ENCODE results near the gene RPAIN. TPM values are rescaled to one million over a fixed set of nuclear protein-coding genes. Genes with fewer than 3 reads are reported as not detected.

Gene RPAIN
- total and polyA plus RNA-seq, 2 of the 8 experiments (the other 6 are each of a cell fraction or from before 2014, with no cell fraction given) = 54.5 to 57.7 TPM

DNA sequence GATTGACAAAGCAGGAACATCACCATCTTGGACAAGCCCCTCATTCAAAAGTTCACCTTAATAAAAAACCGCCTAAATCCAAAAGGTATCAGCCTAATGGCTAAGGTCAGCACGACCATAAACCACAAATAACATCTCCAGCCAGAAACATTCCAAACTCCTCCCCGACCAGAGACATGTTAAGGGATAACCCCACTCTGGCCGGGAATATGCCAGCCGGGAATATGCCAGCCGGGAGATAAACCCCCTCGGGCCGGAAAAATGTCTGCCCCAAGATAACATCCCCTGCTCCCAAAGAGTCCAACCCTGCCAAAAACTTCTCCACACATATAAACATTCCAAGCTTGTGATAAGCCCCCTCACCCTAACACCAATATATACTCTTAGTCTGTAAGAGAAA is 47.4 kb downstream of the RPAIN start:
- DNase-seq (ENCODE audit: low read depth in 1 of 2, low spot score in 2 of 2) (no peak), FAIRE-seq (no peak)
- H2BK20ac ChIP-seq (ENCODE audit: low read length) = no peak overlapping the region
- peak overlapping the region; percentile 89 to 91 for H3K4me2 ChIP-seq (ENCODE audit: insufficient read depth in 1 of 2, low read depth in 2 of 2, low read length in 2 of 2)
- no peak overlapping the region for H3K4ac ChIP-seq (replicated peaks; ENCODE audit: insufficient read length, low read depth, low read length)
- ChIA-PET POLR2A (ENCODE audit: partially characterized antibody) (interaction anchor here (1.0 to 4.9 kb wide), 9 partner anchors 19 to 72 kb away, joined by 3 to 91 read pairs (median 6); partner anchors contain the start of genes C1QBP, DERL2, MIS12 and NUP88), CTCF (ENCODE audit: partially characterized antibody) (interaction anchor here (0.6 to 1.8 kb wide), 3 partner anchors 18 to 964 kb away, joined by 3 to 4 read pairs (median 3); partner anchors contain the start of gene DERL2)
- H2BK12ac ChIP-seq (ENCODE audit: low read depth, low read length) = no peak overlapping the region
- no peak overlapping the region for H3K56ac ChIP-seq (replicated peaks; ENCODE audit: insufficient read length, low read depth, low read length)
- TF ChIP-seq BCL11A (IDR thresholded peaks at IDR 0.05; ENCODE audit: low read depth in 2 of 2, low read length in 2 of 2) (no peak), SUZ12 (IDR thresholded peaks at IDR 0.05; ENCODE audit: low read length) (no peak), TBP (IDR thresholded peaks at IDR 0.05; ENCODE audit: low read depth, low read length) (no peak), HDAC2 (IDR thresholded peaks at IDR 0.05; ENCODE audit: borderline replicate concordance in 1 of 2, low read depth in 2 of 2, low read length in 2 of 2) (no peak), JUND (IDR thresholded peaks at IDR 0.05; ENCODE audit: low read length) (no peak), SAP30 (IDR thresholded peaks at IDR 0.05; ENCODE audit: insufficient read depth, insufficient replicate concordance, low read length) (no peak), ZNF274 (IDR thresholded peaks at IDR 0.05; ENCODE audit: borderline replicate concordance, extremely low read depth, low read length) (no peak), BRCA1 (IDR thresholded peaks at IDR 0.05; ENCODE audit: low read depth, low read length) (no peak), POLR2AphosphoS5 (IDR thresholded peaks at IDR 0.05; ENCODE audit: low read depth, low read length) (no peak)
- H2AFZ ChIP-seq (ENCODE audit: low read length) = no peak overlapping the region
- H2BK5ac ChIP-seq (ENCODE audit: low read depth, low read length) = no peak overlapping the region
- H3K79me1 ChIP-seq (ENCODE audit: low read depth, low read length) = peaks cover 4% of the 10 kb centered on the region; the same call in 1 of the 2 replicates
- 5% methylated on average over 7 of the region's 8 CpGs; no CpG with 5 or more reads in 1 of the 2 experiments for WGBS, 2 experiments (ENCODE audit: extremely low coverage in 1 of 2, insufficient coverage in 1 of 2, insufficient read length in 1 of 2, insufficient replicate concordance in 2 of 2, low coverage in 1 of 2, low lambda C conversion rate in 2 of 2, missing lambda C conversion rate in 1 of 2)
- H3K23ac ChIP-seq (ENCODE audit: insufficient read length) = no peak overlapping the region
- peak overlapping the region in 2 of 4 experiments; percentile 88 to 95; a peak in 1 of 7 replicates for H3K9ac ChIP-seq (replicated peaks in 1 of 4; ENCODE audit: extremely low read depth in 1 of 4, low read depth in 3 of 4, low read length in 3 of 4)
- no peak overlapping the region for H3K14ac ChIP-seq (ENCODE audit: insufficient read length)
- peaks cover 13 to 18% of the 10 kb centered on the region in 2 experiments for H4K20me1 ChIP-seq (replicated peaks in 1 of 2; ENCODE audit: control insufficient read depth in 1 of 2, insufficient read depth in 2 of 2, low read length in 2 of 2)
- no peak overlapping the region for H3K27ac ChIP-seq (ENCODE audit: low read depth, low read length)
- peaks cover 0 to 7% (median 5%) of the 10 kb centered on the region in 4 experiments; a peak in 7 of 8 replicates for H3K36me3 ChIP-seq (ENCODE audit: control insufficient read depth in 2 of 4, insufficient read depth in 4 of 4, low read length in 3 of 4)
- no peak overlapping the region for H3K18ac ChIP-seq (ENCODE audit: extremely low read depth, low read length)
- no peak overlapping the region for H2BK15ac ChIP-seq (ENCODE audit: low read length)
- H4K5ac ChIP-seq (ENCODE audit: insufficient read length, low read depth, low read length) = no peak overlapping the region
- H3K4me3 ChIP-seq (ENCODE audit: extremely low read depth in 1 of 4, insufficient read depth in 2 of 4, low read depth in 3 of 4, low read length in 4 of 4) = peak overlapping the region; percentile 98 to 100 (median 98)
- H2BK120ac ChIP-seq (replicated peaks; ENCODE audit: low read depth, low read length) = no peak overlapping the region
- H4K91ac ChIP-seq (replicated peaks; ENCODE audit: insufficient read length, low read length) = no peak overlapping the region
- no peak overlapping the region for H4K8ac ChIP-seq (ENCODE audit: extremely low read depth, insufficient read depth, low read length)
- no peaks in the 10 kb centered on the region for H3K27me3 ChIP-seq (replicated peaks in 1 of 4; ENCODE audit: control insufficient read depth in 3 of 4, extremely low read depth in 1 of 4, insufficient read depth in 3 of 4, low read length in 3 of 4)
- peaks cover 2% of the 10 kb centered on the region; the same call in 1 of the 2 replicates for H3K23me2 ChIP-seq (ENCODE audit: low read depth, low read length)
- no peak overlapping the region for H2AK5ac ChIP-seq (ENCODE audit: low read depth, low read length)
- peaks cover 0 to 9% (median 6%) of the 10 kb centered on the region in 4 experiments; a peak in 3 of 7 replicates for H3K4me1 ChIP-seq (replicated peaks in 1 of 4; ENCODE audit: control insufficient read depth in 3 of 4, insufficient read depth in 4 of 4, low read length in 3 of 4)
- no peaks in the 10 kb centered on the region for H3K9me3 ChIP-seq (ENCODE audit: insufficient read depth in 2 of 2, low read depth in 1 of 2, low read length in 1 of 2)
- peaks cover 46 to 62% of the 10 kb centered on the region in 2 experiments for H3K79me2 ChIP-seq (ENCODE audit: control insufficient read depth in 1 of 2, insufficient read depth in 2 of 2, low read length in 2 of 2)

Measured in H1 (cell line).